Head of caudate nucleus (tissue), 42 donors: ENCODE measurements around the gene SH3RF2.
"Not testable (repeated sequence)": the region's sequence is repeated elsewhere in the genome, so short reads cannot be mapped to it uniquely, and the experiment has no call there.

Experiments used
- DNase-seq, 42 donors: peaks; one replicate each; pipeline versions ENCODE4 v3.0.0 to v3.0.0-alpha.2; 2020 to 2021; ENCODE audit warnings: mixed read lengths in 7 of 42
- intact Hi-C: fragments of 100-400 bp; cut with DNase I; formaldehyde crosslinking; loops from one replicate; pipeline ENCODE4 v1.15.0; 2022

Gene SH3RF2, protein sequence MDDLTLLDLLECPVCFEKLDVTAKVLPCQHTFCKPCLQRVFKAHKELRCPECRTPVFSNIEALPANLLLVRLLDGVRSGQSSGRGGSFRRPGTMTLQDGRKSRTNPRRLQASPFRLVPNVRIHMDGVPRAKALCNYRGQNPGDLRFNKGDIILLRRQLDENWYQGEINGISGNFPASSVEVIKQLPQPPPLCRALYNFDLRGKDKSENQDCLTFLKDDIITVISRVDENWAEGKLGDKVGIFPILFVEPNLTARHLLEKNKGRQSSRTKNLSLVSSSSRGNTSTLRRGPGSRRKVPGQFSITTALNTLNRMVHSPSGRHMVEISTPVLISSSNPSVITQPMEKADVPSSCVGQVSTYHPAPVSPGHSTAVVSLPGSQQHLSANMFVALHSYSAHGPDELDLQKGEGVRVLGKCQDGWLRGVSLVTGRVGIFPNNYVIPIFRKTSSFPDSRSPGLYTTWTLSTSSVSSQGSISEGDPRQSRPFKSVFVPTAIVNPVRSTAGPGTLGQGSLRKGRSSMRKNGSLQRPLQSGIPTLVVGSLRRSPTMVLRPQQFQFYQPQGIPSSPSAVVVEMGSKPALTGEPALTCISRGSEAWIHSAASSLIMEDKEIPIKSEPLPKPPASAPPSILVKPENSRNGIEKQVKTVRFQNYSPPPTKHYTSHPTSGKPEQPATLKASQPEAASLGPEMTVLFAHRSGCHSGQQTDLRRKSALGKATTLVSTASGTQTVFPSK

DNA sequence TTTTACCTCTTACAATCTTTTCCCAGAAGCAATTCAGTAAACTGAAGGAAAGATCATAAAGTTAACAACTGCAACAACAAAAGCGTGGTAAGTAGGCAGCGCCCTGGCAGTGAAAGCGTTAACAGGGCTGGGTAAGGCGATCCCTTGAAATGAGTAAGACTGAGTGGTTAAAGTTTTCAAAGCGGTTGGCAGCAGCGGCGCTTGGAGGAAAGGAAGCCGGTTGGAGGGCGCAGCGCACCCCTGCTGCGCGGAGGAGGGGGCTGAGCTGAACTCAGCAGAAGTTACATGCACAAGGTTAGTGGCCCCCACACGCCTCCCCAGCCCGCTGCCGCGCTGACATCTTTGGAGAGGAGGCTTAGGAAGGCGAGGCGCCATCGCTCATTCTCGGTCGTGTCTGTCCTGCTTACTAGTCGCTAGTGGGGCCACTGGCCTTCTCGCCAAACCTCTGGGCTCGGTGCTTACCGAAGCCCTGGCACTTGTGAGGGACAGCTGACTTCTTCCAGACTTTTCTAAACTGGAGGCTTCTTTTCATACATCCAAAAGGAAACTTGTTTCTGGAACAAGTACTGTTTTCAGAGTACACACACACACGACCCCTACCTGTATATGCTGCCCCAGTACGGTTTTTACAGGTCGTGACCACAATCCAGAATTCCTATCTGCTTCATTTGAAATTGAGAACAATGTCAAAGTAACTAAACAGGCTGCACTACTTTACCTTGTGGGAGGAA, at the start of gene SH3RF2:
Gene SH3RF2 (plus strand): TSS at position 178 of the 731 bp plus-strand sequence. CDS start 1,351 bp downstream, outside the sequence.
- peak in 40 of 42 donors; percentile 12 to 81 (median 52) for DNase-seq
- intact Hi-C loops = no loop called here

DNA sequence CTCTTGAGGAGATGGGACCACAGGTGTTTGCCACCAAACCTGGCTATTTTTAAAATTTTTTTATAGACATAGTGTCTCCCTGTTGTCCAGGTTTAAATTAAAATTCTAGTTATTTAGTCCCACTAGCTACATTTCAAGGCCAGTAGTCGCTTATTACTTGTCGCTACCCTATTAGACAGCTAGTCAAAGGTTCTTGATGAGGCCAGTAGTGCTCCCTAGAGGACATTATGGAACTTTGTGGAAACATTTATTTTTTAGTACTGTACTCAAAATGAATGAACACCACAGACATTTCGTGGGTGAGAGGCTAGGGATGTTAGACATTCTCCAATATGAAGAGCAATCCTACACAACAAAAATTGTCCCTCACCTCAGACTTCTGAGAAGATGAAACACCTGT, 49.2 kb upstream of the SH3RF2 start:
- DNase-seq = no peak
- intact Hi-C loops = no loop called here

DNA sequence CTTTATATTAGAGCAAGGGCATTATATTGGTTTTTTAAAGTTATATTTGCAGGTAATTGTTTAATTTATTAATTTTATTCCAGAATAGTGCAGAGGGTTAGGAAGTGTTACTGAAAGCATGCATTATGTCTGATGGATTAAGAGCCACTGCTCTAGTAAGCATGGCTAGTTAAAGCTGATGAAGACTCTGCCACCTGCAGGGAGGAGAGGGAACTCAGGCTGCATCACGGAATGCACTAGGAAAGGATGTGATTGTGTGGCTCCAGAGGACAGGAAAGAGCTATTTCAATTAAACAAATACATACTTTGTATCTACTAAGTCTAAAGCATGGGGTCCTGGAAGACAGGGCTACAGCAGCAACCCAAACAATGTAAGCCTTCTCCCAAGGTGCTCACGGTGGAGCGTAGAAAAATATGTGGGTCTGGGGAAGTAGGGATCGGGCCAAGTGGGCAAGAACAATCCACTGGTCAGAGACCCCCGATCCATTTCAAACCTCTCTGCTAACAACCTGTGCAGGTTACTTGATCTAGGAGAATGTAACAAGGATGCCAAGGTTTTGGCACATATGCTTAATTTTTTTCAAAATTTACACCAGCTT, 48.3 kb upstream of the SH3RF2 start:
- intact Hi-C loops = no loop called here
- peak in 30 of 42 donors; percentile 9 to 64 (median 36) for DNase-seq

DNA sequence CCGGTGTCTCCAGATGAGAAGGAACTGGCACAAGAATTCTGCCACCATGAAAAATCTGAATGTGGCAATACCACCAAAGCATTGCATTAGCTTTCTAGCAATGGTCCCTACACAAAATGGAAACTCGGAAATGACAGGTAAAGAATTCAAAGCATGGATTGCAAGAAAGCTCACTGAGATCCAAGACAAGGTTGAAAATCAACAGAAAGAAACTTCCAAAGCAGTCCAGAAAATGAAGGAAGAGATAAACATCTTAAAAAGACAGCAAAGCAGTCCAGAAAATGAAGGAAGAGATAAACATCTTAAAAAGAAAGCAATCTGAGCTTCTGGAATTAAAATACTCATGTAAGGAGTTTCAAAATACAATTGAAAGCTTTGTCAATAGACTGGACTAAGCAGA, 46.8 kb upstream of the SH3RF2 start:
- intact Hi-C loops = no loop called here

DNA sequence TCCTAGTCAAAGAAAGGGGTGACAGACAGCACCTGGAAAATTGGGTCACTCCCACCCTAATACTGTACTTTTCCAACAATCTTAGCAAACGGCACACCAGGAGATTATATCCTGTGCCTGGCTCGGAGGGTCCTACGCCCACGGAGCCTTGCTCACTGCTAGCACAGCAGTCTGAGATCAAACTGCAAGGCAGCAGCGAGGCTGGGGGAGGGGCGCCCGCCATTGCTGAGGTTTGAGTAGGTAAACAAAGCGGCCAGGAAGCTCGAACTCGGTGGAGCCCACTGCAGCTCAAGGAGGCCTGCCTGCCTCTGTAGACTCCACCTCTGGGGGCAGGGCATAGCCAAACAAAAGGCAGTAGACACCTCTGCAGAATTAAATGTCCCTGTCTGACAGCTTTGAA, 45.0 kb upstream of the SH3RF2 start:
- intact Hi-C loops = not testable (repeated sequence)

More for the DNA sequence above, 46.8 kb upstream of the SH3RF2 start:
- no peak for DNase-seq

DNA sequence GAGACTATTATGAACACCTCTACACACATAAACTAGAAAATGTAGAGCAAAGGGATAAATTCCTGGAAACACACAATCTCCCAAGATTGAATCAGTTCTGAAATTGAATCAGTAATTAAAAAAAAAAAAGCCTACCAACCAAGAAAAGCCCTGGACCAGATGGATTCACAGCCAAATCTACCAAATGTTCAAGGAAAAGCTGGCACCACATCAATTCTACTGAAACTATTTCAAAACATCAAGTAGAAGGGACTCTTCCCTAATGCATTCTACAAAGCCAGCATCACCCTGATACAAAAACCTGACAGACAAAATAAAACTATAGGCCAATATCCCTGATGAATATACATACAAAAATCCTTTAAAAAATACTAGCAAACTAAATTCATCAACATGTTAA, 38.2 kb upstream of the SH3RF2 start:
- intact Hi-C loops = no loop called here
- DNase-seq = no peak

More for the DNA sequence above, 45.0 kb upstream of the SH3RF2 start:
- not testable (repeated sequence) for DNase-seq

DNA sequence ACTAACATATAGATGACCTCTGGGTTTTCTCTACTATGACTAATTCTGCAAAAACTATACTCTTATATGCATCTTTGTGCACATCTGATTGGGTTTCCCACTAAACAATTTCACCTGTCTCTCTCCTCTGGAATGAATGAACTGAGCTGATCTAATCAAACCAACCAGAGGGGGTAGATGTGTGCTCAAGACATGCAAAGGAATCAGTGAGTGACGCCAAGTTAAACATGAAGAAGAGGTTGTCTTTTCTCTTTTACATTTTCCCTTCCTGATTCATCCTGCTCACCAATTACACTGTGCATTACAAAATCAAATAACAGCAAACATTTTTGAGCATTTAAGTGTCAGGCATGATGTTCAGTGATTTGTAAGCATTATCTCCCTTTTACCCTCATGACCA, 34.0 kb upstream of the SH3RF2 start:
- intact Hi-C loops = no loop called here

DNA sequence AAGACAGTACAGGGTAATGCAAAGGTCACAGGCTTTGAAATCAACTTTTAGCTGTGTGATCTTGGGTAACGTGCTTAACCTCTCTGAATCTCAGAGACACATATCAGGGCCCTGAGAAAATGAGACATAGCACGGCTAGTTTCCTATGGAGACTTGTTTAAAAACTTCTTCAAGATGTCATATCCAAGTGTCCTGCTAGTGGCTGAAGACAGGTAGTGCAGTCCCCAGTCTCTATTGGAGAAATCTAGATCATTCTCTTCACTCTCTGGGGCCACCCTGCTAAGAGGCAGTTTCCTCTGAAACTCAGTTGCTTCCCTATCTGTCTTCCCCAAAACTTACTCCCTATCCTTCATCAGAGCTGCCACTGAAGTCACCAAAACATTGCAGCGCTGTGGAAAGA, 33.3 kb upstream of the SH3RF2 start:
- intact Hi-C loops = no loop called here
- DNase-seq = no peak

More for the DNA sequence above, 34.0 kb upstream of the SH3RF2 start:
- DNase-seq = no peak

DNA sequence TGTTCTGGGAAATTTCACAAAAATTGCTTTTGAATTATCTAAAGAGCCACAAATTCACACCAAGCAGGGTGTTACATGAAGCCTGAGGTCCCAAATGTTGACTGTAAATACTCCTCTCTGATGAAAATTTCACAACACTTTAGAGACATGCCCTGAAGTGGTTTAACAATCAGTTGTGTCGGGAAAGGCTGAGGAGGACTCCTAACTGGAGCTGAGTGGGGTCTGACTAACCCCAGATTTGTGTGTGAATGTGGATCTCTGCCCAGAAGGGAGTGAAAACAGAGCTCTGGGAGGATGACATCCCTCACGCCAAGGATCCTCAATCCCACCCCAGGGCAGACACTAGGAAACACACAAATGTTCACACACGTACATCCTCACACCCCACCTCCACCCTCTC, 32.5 kb upstream of the SH3RF2 start:
- no peak for DNase-seq
- intact Hi-C loops = no loop called here

DNA sequence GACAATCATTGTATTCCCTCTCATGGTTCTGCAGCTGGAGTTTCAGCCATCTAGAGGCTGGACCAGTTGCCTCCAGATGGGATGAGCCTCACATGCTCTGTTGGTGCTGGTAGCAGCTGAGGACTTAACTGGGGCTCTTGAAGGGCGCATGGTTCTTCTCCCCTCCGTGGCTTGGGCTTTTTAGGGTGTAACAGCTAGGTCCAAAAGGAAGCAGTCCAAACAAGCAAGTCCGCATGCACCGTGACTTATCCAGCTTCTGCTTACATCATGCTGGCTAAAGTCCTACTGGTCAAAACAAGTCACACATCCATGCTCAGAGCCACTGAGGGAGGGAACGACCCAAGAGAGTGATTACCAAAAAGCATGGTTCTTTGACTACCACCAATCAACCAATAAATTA, 31.6 kb upstream of the SH3RF2 start:
- intact Hi-C loops = no loop called here
- DNase-seq = no peak

DNA sequence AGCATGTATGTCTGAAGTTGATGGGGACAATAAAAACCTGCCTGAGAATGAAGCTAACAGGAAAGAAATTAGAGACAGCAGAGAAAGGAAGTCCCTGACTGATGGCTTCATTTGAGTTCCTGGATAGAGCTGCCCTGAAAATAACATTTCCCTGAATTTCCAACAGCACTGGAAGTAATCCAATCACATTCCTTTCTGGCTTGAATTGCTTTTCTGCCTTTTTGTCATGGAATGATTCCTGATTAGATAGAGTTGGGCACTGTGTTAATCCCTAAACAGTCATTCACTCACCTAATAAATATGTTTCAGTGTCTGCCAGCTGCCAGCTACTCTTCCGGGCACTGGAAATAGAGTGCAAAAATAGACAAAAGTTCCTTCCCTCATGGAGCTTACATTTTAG, 30.0 kb upstream of the SH3RF2 start:
- intact Hi-C loops = no loop called here
- no peak for DNase-seq

DNA sequence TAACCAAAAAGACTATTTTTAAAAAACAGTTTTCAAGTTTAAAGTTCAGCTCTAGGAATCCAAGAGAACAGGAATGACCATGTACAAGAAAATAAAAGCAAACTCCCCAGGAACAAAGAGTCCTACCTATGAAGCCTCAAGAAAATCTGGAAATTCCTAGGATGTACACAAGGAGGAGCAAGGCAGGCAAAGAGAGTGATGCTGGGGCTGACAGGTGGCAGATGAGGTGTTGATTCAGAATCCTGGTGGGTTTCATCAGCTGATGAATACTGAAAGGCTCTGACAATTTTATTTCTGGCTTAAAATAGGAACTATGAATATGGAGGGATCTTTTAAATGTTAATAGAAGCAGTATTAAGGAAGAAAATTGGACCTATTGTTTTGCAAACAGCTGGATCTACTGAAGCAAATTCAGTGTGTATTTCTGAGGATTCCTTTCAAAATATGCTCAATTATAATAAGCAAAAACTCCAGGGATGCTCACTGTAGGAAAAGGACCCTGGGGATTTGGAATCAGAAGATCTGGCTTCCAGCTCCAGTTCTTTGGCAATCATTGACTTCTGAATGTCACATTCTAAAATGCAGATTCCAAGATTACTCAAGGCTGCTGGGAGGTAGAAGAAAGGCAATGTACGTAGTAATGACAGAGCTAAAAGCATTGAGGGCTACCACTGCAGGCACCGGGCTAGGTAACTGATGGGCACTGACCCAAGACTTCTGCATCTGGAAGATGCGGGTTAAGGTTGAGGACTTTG, 28.0 kb upstream of the SH3RF2 start:
- intact Hi-C loops = no loop called here
- DNase-seq = peak in 8 of 42 donors; percentile 24 to 50 (median 34)

DNA sequence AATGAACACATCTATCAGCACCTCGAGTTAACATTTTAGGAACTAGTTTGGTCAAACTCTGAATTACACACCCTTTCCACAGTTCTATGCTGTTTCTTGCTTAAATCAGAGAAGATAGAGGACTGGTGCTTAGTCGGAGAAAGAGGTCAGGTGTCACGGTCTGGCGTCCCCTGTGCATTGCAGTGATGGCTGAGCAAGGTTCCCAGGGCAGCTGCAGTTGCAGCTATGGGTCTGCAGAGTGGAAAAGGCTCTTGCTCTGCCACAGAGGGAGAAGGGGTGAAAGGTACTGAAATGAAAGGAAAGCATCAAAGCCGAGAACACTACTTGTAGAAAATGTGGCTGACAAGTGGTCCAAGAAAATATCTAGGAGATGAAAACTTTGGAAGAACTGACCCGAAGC, 25.2 kb upstream of the SH3RF2 start:
- intact Hi-C loops = no loop called here
- DNase-seq = no peak

DNA sequence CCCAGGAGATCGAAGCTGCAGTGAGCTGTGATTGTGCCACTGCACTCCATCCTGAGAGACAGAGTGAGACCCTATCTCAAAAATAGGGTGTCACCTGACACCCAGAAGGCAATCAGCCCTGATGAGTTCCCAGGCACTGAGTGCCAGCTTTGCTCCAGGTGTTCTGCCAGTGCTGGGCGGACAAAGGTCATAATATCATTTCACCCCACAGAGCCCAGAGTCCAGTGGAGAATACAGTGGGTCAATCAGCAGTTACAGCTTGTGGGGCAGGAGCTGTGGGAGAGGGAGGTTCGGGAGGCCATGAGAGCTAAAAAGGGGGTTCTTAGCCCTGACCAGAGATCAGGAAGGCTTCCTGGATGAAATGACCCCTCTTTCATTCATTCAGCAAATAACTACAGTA, 24.4 kb upstream of the SH3RF2 start:
- DNase-seq = no peak
- intact Hi-C loops = no loop called here

DNA sequence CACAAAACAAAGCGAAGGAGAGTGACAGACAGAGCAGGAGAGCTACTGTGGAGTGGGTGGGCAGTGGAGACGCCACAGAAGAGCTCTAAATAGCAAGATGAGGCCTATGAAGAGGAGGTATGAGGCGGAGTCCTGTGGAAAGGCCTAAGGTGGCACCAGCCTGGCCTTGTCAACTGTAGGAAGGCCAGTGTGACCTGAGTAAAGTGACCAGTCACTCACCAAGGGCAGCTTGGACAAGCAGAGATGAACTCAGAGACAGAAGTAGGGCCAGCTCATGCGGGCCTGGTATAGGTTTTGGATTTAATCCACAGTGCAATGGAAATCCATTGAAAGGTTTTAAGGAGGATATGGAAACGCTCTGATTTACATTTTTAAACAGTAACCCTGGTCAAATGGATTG, 23.8 kb upstream of the SH3RF2 start:
- no peak for DNase-seq
- intact Hi-C loops = no loop called here

DNA sequence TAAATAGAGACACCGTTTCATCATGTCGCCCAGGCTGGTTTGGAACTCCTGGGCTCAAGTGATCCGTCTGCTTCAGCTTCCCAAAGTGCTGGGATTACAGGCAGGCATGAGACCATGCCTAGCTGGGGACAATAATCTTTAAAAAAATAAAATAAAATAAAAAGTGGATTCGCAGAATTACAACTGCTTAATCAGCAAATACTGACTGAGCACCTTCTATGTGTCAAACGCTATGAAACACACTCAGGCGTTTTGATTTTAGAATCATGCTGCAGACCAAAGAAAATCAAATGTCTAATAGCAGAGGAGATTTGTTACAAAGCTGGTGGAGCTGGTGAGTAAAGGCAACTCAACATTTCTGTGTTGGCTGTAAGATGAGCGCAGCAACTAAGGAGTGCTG, 22.7 kb upstream of the SH3RF2 start:
- no peak for DNase-seq
- intact Hi-C loops = no loop called here

DNA sequence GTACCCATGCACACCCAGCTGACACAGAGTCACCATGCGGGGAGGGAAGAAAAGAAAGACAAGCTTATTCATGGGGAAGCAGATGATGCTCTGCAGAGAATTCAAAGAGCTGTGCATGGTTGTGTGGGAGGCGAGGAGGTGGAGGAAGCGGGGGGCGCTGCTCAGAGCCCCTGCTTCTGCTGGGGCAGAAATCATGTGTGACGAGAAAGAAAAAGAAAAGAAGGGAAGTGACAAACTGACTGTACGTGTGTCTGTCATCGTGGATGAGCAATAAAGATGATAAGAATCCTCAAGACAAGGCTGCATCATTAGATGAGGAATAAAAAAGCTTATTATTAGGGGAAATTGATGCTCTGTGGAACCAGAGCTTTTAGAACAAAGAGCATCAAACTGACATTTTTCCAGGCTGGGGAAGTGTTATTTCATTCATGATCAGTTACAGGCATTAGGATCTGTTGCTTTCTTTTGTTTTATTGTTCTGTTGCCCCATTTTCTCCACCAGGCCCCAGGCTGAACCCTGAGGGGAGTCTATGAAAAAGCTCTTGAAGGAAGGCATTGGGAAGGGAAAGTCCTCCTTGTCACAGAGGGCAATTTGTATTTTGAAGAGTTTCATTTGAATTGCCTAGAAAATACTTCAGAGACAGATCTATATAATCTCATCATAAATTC, 20.3 kb upstream of the SH3RF2 start:
- intact Hi-C loops = no loop called here
- peak in 39 of 42 donors; percentile 8 to 87 (median 65) for DNase-seq

DNA sequence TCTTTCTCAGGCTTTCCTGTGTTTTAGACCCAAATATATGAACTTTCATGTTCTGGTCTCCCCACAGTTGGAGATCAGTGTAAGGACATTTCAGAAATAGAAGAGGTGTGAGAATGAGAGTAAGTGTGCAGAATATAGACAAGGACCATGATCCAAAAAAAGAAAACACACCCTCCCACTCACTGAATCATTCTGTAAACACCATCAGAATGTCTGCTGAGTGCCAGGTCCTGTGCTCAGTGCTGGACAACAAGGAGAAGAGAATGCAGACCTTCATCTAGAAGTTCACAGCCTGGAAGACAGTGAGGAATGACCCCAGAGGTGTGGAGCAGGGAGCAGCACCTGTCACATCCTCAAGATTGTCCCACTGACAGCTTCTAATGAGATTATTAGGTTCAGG, 19.1 kb upstream of the SH3RF2 start:
- intact Hi-C loops = no loop called here
- DNase-seq = no peak
